Measurements from ENCODE around the gene ATP1B2.

ATP1B2 gene

GRCh38 chr17:7674934-7675333 lies 24.2 kb downstream of the ATP1B2 start:
- no peak overlapping the region for H3K27ac ChIP-seq (ENCODE audit: low read depth, low read length)
- H3K36me3 ChIP-seq (ENCODE audit: control insufficient read depth, low read length): peaks cover 75% of the 10 kb centered on the region
- no peaks in the 10 kb centered on the region for H3F3A ChIP-seq (ENCODE audit: control insufficient read depth, insufficient read depth)
- H3K4me2 ChIP-seq (ENCODE audit: low read length): no peak overlapping the region
- no peaks in the 10 kb centered on the region for H3K27me3 ChIP-seq (ENCODE audit: control insufficient read depth, low read length)
- H3K4me3 ChIP-seq (ENCODE audit: low read length): no peak overlapping the region
- H3K9me3 ChIP-seq (ENCODE audit: control insufficient read depth, insufficient read depth, low read length): peaks cover 8% of the 10 kb centered on the region
- H4K20me1 ChIP-seq (ENCODE audit: control insufficient read depth, insufficient read depth, low read depth, low read length): no peaks in the 10 kb centered on the region
- no peaks in the 10 kb centered on the region for H3K4me1 ChIP-seq (ENCODE audit: control insufficient read depth, low read length)
- H3K79me2 ChIP-seq (ENCODE audit: control insufficient read depth, low read length): peaks cover 29% of the 10 kb centered on the region
- no peaks in the 10 kb centered on the region for H3K9me2 ChIP-seq (replicated peaks; ENCODE audit: control insufficient read depth, low read length)
- no peak for TF ChIP-seq CTCF (IDR thresholded peaks at IDR 0.05; ENCODE audit: low read depth, low read length, poor library complexity, severe bottlenecking)
- no peak for TF ChIP-seq EZH2phosphoT487 (IDR thresholded peaks at IDR 0.05; ENCODE audit: borderline replicate concordance, low read length)

GRCh38 chr17:7676533-7676932 lies 25.8 kb downstream of the ATP1B2 start:
- Histone ChIP-seq H3K27me3 (ENCODE audit: control insufficient read depth, low read length) (no peaks in the 10 kb centered on the region), H4K20me1 (ENCODE audit: control insufficient read depth, insufficient read depth, low read depth, low read length) (no peaks in the 10 kb centered on the region), H3K79me2 (ENCODE audit: control insufficient read depth, low read length) (peaks cover 44% of the 10 kb centered on the region), H3K9me2 (replicated peaks; ENCODE audit: control insufficient read depth, low read length) (no peaks in the 10 kb centered on the region), H3K27ac (ENCODE audit: low read depth, low read length) (no peak overlapping the region), H3F3A (ENCODE audit: control insufficient read depth, insufficient read depth) (no peaks in the 10 kb centered on the region), H3K4me3 (ENCODE audit: low read length) (no peak overlapping the region), H3K4me2 (ENCODE audit: low read length) (no peak overlapping the region), H3K36me3 (ENCODE audit: control insufficient read depth, low read length) (peaks cover 63% of the 10 kb centered on the region), H3K9me3 (ENCODE audit: control insufficient read depth, insufficient read depth, low read length) (peaks cover 8% of the 10 kb centered on the region), H3K4me1 (ENCODE audit: control insufficient read depth, low read length) (no peaks in the 10 kb centered on the region)
- TF ChIP-seq EZH2phosphoT487 (IDR thresholded peaks at IDR 0.05; ENCODE audit: borderline replicate concordance, low read length) (no peak), CTCF (IDR thresholded peaks at IDR 0.05; ENCODE audit: low read depth, low read length, poor library complexity, severe bottlenecking) (no peak)

GRCh38 chr17:7677388-7678067 lies 26.8 kb downstream of the ATP1B2 start:
- no peak overlapping the region for H3K27ac ChIP-seq (ENCODE audit: low read depth, low read length)
- H3K4me2 ChIP-seq (ENCODE audit: low read length): no peak overlapping the region
- H3K9me3 ChIP-seq (ENCODE audit: control insufficient read depth, insufficient read depth, low read length): peaks cover 8% of the 10 kb centered on the region
- no peaks in the 10 kb centered on the region for H3K27me3 ChIP-seq (ENCODE audit: control insufficient read depth, low read length)
- H3K79me2 ChIP-seq (ENCODE audit: control insufficient read depth, low read length): peaks cover 54% of the 10 kb centered on the region
- H3K4me3 ChIP-seq (ENCODE audit: low read length): no peak overlapping the region
- H4K20me1 ChIP-seq (ENCODE audit: control insufficient read depth, insufficient read depth, low read depth, low read length): peaks cover 2% of the 10 kb centered on the region; the same call in 1 of the 2 replicates
- no peaks in the 10 kb centered on the region for H3K4me1 ChIP-seq (ENCODE audit: control insufficient read depth, low read length)
- no peak for TF ChIP-seq CTCF (IDR thresholded peaks at IDR 0.05; ENCODE audit: low read depth, low read length, poor library complexity, severe bottlenecking)
- TF ChIP-seq EZH2phosphoT487 (IDR thresholded peaks at IDR 0.05; ENCODE audit: borderline replicate concordance, low read length): no peak
- no peaks in the 10 kb centered on the region for H3F3A ChIP-seq (ENCODE audit: control insufficient read depth, insufficient read depth)
- H3K36me3 ChIP-seq (ENCODE audit: control insufficient read depth, low read length): peaks cover 60% of the 10 kb centered on the region
- no peaks in the 10 kb centered on the region for H3K9me2 ChIP-seq (replicated peaks; ENCODE audit: control insufficient read depth, low read length)
